Urinary bladder (tissue), 4 donors: ENCODE measurements around the gene SLC35E2B. TPM values are rescaled to one million over a fixed set of nuclear protein-coding genes. Genes with fewer than 3 reads are reported as not detected.
A peak's percentile ranks its signal among the peaks of the same experiment; 100 is the strongest.
"Not testable (repeated sequence)": the region's sequence is repeated elsewhere in the genome, so short reads cannot be mapped to it uniquely, and the experiment has no call there.

Source experiments
- DNase-seq: peaks from one replicate; pipeline ENCODE4 v3.0.0-alpha.2; 2015; ENCODE audit errors: extremely low spot score
- H3K27ac ChIP-seq: one replicate; pipeline ENCODE4 v1.5.1; 2013; ENCODE audit warnings: low read depth, mild to moderate bottlenecking, moderate library complexity
- H3K36me3 ChIP-seq: one replicate; pipeline ENCODE4 v1.6.1; 2013; ENCODE audit warnings: mild to moderate bottlenecking, moderate library complexity; ENCODE audit not compliant: insufficient read depth
- H3K4me1 ChIP-seq: one replicate; pipeline ENCODE4 v1.6.1; 2013; ENCODE audit warnings: mild to moderate bottlenecking, moderate library complexity; ENCODE audit not compliant: insufficient read depth
- H3K4me3 ChIP-seq: one replicate; pipeline ENCODE4 v1.5.1; 2013; ENCODE audit warnings: low read depth, low read length
- WGBS: extraction: QIAGEN DNeasy Blood & Tissue Kit; methylation state at CpG from one replicate; pipeline ENCODE4 v1.1.7; 2013; 5-methylcytosine and 5-hydroxymethylcytosine counted together
- polyA plus RNA-seq: library from polyadenylated mRNA; stranded (reverse); fragments of 200-250 nt; gene quantifications from one replicate; pipeline ENCODE4 v1.2.3, GENCODE V29; 2013
- total RNA-seq: library from RNA; depleted of rRNA; stranded (reverse); fragments of >200 nt; gene quantifications from one replicate; pipeline ENCODE4 v1.2.3, GENCODE V29; 2014
- donor health status: healthy with polysubstance abuse.
- donor health status: healthy.

The SLC35E2B gene
- total and polyA plus RNA-seq, 2 donors, result 29.9 to 34.5 TPM

GRCh38 chr1:1724035-1724864 is 31.7 kb upstream of the SLC35E2B start, which contains the start of gene CDK11A:
Gene CDK11A, minus strand, starts transcription at chr1:1724357. Its CDS starts 1,539 bp downstream, at chr1:1722818.
- Histone ChIP-seq H3K27ac (peak within 1 kb of the TSS; percentile 89), H3K4me3 (peak within 1 kb of the TSS; percentile 58)
- under 1% methylated on average over 51 of the region's 78 CpGs for WGBS
- not testable (repeated sequence) for H3K4me1 ChIP-seq, H3K36me3 ChIP-seq
- peak; percentile 96 for DNase-seq

- DNase-seq, result no peak
- H3K4me3 ChIP-seq, result no peak overlapping the region
- WGBS, result 81% methylated on average over 7 of the region's 7 CpGs
Observed at GRCh38 chr1:1721201-1721600, 28.6 kb upstream of the SLC35E2B start.

GRCh38 chr1:1715109-1715883 is 22.7 kb upstream of the SLC35E2B start:
- WGBS, result 88% methylated on average over 11 of the region's 18 CpGs
- H3K4me1 ChIP-seq, H3K4me3 ChIP-seq, DNase-seq, H3K27ac ChIP-seq, H3K36me3 ChIP-seq: not testable (repeated sequence)

More at GRCh38 chr1:1721201-1721600, 28.6 kb upstream of the SLC35E2B start:
- Histone ChIP-seq H3K36me3 (no peaks in the 10 kb centered on the region), H3K27ac (no peak overlapping the region), H3K4me1 (no peaks in the 10 kb centered on the region)

GRCh38 chr1:1707897-1708296 is 15.3 kb upstream of the SLC35E2B start:
- H3K27ac ChIP-seq, H3K36me3 ChIP-seq, H3K4me3 ChIP-seq, H3K4me1 ChIP-seq, DNase-seq: not testable (repeated sequence)
- 100% methylated on average over 6 of the region's 20 CpGs for WGBS

GRCh38 chr1:1707241-1707640 is 14.6 kb upstream of the SLC35E2B start:
- H3K27ac ChIP-seq, H3K4me3 ChIP-seq, DNase-seq, H3K36me3 ChIP-seq, H3K4me1 ChIP-seq: not testable (repeated sequence)
- 96% methylated on average over 20 of the region's 23 CpGs for WGBS

GRCh38 chr1:1705623-1706022 is 13.0 kb upstream of the SLC35E2B start:
- not testable (repeated sequence) for H3K4me1 ChIP-seq, H3K4me3 ChIP-seq, H3K36me3 ChIP-seq, DNase-seq, H3K27ac ChIP-seq
- 97% methylated on average over 5 of the region's 10 CpGs for WGBS

GRCh38 chr1:1704284-1704957 is 11.8 kb upstream of the SLC35E2B start:
- WGBS, result 92% methylated on average over 27 of the region's 27 CpGs
- not testable (repeated sequence) for H3K36me3 ChIP-seq, H3K27ac ChIP-seq, H3K4me3 ChIP-seq, H3K4me1 ChIP-seq, DNase-seq

GRCh38 chr1:1703796-1704195 is 11.2 kb upstream of the SLC35E2B start:
- H3K4me3 ChIP-seq, result no peak overlapping the region
- H3K36me3 ChIP-seq, result peaks cover 5% of the 10 kb centered on the region
- 93% methylated on average over 22 of the region's 22 CpGs for WGBS
- DNase-seq, result no peak
- no peaks in the 10 kb centered on the region for H3K4me1 ChIP-seq
- H3K27ac ChIP-seq, result no peak overlapping the region

- H3K27ac ChIP-seq, H3K4me1 ChIP-seq, H3K36me3 ChIP-seq, H3K4me3 ChIP-seq, DNase-seq: not testable (repeated sequence)
- 91% methylated on average over 6 of the region's 18 CpGs for WGBS
Observed at GRCh38 chr1:1702506-1702905, 9.9 kb upstream of the SLC35E2B start.

- DNase-seq, H3K36me3 ChIP-seq, H3K27ac ChIP-seq, H3K4me3 ChIP-seq, H3K4me1 ChIP-seq: not testable (repeated sequence)
- whole genome bisulfite sequencing, result no CpG with 5 or more reads among the region's 33 CpGs
Observed at GRCh38 chr1:1700557-1700956, 8.0 kb upstream of the SLC35E2B start.

GRCh38 chr1:1700067-1700466 is 7.5 kb upstream of the SLC35E2B start:
- not testable (repeated sequence) for H3K27ac ChIP-seq, DNase-seq, H3K36me3 ChIP-seq, H3K4me1 ChIP-seq, H3K4me3 ChIP-seq
- no CpG with 5 or more reads among the region's 45 CpGs for WGBS

GRCh38 chr1:1699061-1699460 is 6.5 kb upstream of the SLC35E2B start:
- WGBS, result 95% methylated on average over 11 of the region's 19 CpGs
- not testable (repeated sequence) for H3K27ac ChIP-seq, H3K4me1 ChIP-seq, H3K36me3 ChIP-seq, H3K4me3 ChIP-seq, DNase-seq

- H3K4me3 ChIP-seq, DNase-seq, H3K27ac ChIP-seq, H3K4me1 ChIP-seq, H3K36me3 ChIP-seq: not testable (repeated sequence)
- WGBS, result 77% methylated on average over 20 of the region's 26 CpGs
Observed at GRCh38 chr1:1697358-1698183, 5.0 kb upstream of the SLC35E2B start.
